Measurements from ENCODE around the gene SH3GLB1. TPM values are rescaled to one million over a fixed set of nuclear protein-coding genes. Genes with fewer than 3 reads are reported as not detected.
"Not testable (repeated sequence)": the region's sequence is repeated elsewhere in the genome, so short reads cannot be mapped to it uniquely, and the experiment has no call there.

SH3GLB1 gene
- total RNA-seq (2014; rRNA removed): 23.3 and 25.0 TPM in 2 replicates
- Bru-seq, nascent RNA: percentile 86 among the genes with signal in this experiment
- BruChase-seq, experiment 1, labeled RNA remaining after a 6-hour chase: percentile 89 among the genes with signal in this experiment
- BruChase-seq, experiment 2, labeled RNA remaining after a 2-hour chase: percentile 84 among the genes with signal in this experiment
- long read RNA-seq, full-length matches to known transcripts: 63 of 93 reads
- long read RNA-seq, partial matches to known transcripts: 7 of 93 reads
- long read RNA-seq, other reads (novel, unspliced or antisense): 23 of 93 reads

- Histone ChIP-seq H2AFZ (ENCODE audit: low read length) (peak within 1 kb of the TSS; percentile 92), H3K27me3 (ENCODE audit: low read length) (no peaks in the 10 kb centered on the region), H3K9me3 (ENCODE audit: low read length) (no peaks in the 10 kb centered on the region), H3K4me1 (ENCODE audit: insufficient read depth, low read length) (peaks cover 23% of the 10 kb centered on the region), H3F3A (ENCODE audit: low read length, unreplicated experiment) (no peaks in the 10 kb centered on the region), H3K4me2 (ENCODE audit: low read length) (peak within 1 kb of the TSS; percentile 90), H3K9ac (ENCODE audit: low read length) (peak within 1 kb of the TSS; percentile 84), H3K27ac (ENCODE audit: low read length) (peak within 1 kb of the TSS; percentile 78), H4K20me1 (ENCODE audit: low read length) (peaks cover 22% of the 10 kb centered on the region), H3K36me3 (ENCODE audit: low read depth, low read length) (peaks cover 3% of the 10 kb centered on the region; the same call in 1 of the 2 replicates), H3K9me2 (replicated peaks; ENCODE audit: low read length) (no peaks in the 10 kb centered on the region), H3K79me2 (ENCODE audit: low read length) (peaks cover 46% of the 10 kb centered on the region), H3K4me3 (ENCODE audit: low read length) (peak within 1 kb of the TSS; percentile 92)
- no peak for TF ChIP-seq EZH2 (IDR thresholded peaks at IDR 0.05; ENCODE audit: low read length, unreplicated experiment)
- peak; percentile 86 for TF ChIP-seq CTCF (conservative IDR thresholded peaks at IDR 0.05; ENCODE audit: low read depth, low read length)
- no peak for TF ChIP-seq EZH2phosphoT487 (IDR thresholded peaks at IDR 0.05; ENCODE audit: borderline replicate concordance, low read length)
- ATAC-seq: peak; percentile 88
- ChIA-PET CTCF (interaction anchor here (0.5 to 2.8 kb wide), 18 partner anchors 9 to 1636 kb away, joined by 3 to 34 read pairs (median 3); partner anchors contain the start of genes HS2ST1, ODF2L and SELENOF), POLR2A (ENCODE audit: unreplicated experiment) (interaction anchor here (0.5 to 0.6 kb wide), 6 partner anchors 16 to 1123 kb away, joined by 3 to 12 read pairs (median 4); partner anchors contain the start of gene ODF2L)
- peak; percentile 87 for DNase-seq
- BruUV-seq (replicated peaks): no TSS peak
- intact Hi-C loops (cut with micrococcal nuclease): loop anchor here (10.0 kb wide), 2 partner anchors 80 to 210 kb away; partner anchors contain the start of genes HS2ST1 and SELENOF
These were observed at the start of gene SH3GLB1 for GRCh38 chr1:86704458-86704971. SH3GLB1 (plus strand) TSS chr1:86704576; CDS start chr1:86704900, 324 bp downstream.

- H3K27ac ChIP-seq (ENCODE audit: low read length); H3K4me3 ChIP-seq (ENCODE audit: low read length); H3K9me2 ChIP-seq (replicated peaks; ENCODE audit: low read length); H3K79me2 ChIP-seq (ENCODE audit: low read length); ATAC-seq; CTCF ChIA-PET; H3K9ac ChIP-seq (ENCODE audit: low read length); H3K27me3 ChIP-seq (ENCODE audit: low read length); intact Hi-C loops (cut with micrococcal nuclease); H4K20me1 ChIP-seq (ENCODE audit: low read length); H3K4me2 ChIP-seq (ENCODE audit: low read length); POLR2A ChIA-PET (ENCODE audit: unreplicated experiment); H2AFZ ChIP-seq (ENCODE audit: low read length); DNase-seq; H3K9me3 ChIP-seq (ENCODE audit: low read length); H3K36me3 ChIP-seq (ENCODE audit: low read depth, low read length); BruUV-seq (replicated peaks); H3K4me1 ChIP-seq (ENCODE audit: insufficient read depth, low read length); H3F3A ChIP-seq (ENCODE audit: low read length, unreplicated experiment): not testable (repeated sequence)
These were observed 46.0 kb upstream of the SH3GLB1 start for GRCh38 chr1:86658381-86658780.

GRCh38 chr1:86666368-86666767, 38.0 kb upstream of the SH3GLB1 start:
- CTCF ChIA-PET: no interaction called here
- ATAC-seq: no peak
- H3K4me2 ChIP-seq (ENCODE audit: low read length): no peak overlapping the region
- POLR2A ChIA-PET (ENCODE audit: unreplicated experiment): interaction anchor here (0.6 kb wide), 1 partner anchor 38 kb away, joined by 4 read pairs; no protein-coding TSS in a partner anchor
- no peak for DNase-seq
- H3K79me2 ChIP-seq (ENCODE audit: low read length): no peaks in the 10 kb centered on the region
- H3K9me3 ChIP-seq (ENCODE audit: low read length): no peaks in the 10 kb centered on the region
- intact Hi-C loops (cut with micrococcal nuclease): no loop called here
- no peak overlapping the region for H3K4me3 ChIP-seq (ENCODE audit: low read length)
- H3K9me2 ChIP-seq (replicated peaks; ENCODE audit: low read length): no peaks in the 10 kb centered on the region
- no peak for TF ChIP-seq EZH2phosphoT487 (IDR thresholded peaks at IDR 0.05; ENCODE audit: borderline replicate concordance, low read length)
- H2AFZ ChIP-seq (ENCODE audit: low read length): no peak overlapping the region
- H3K36me3 ChIP-seq (ENCODE audit: low read depth, low read length): no peaks in the 10 kb centered on the region
- no peak overlapping the region for H3K27ac ChIP-seq (ENCODE audit: low read length)
- no TSS peak for BruUV-seq (replicated peaks)
- no peak overlapping the region for H3K9ac ChIP-seq (ENCODE audit: low read length)
- no peaks in the 10 kb centered on the region for H3K27me3 ChIP-seq (ENCODE audit: low read length)
- no peaks in the 10 kb centered on the region for H3F3A ChIP-seq (ENCODE audit: low read length, unreplicated experiment)
- H3K4me1 ChIP-seq (ENCODE audit: insufficient read depth, low read length): no peaks in the 10 kb centered on the region
- no peaks in the 10 kb centered on the region for H4K20me1 ChIP-seq (ENCODE audit: low read length)
